Measurements from ENCODE around the gene LMF2.

The LMF2 gene

GRCh38 chr22:50459496-50460140, 47.9 kb downstream of the LMF2 start:
- POLR2A ChIA-PET: no interaction called here
- DNase-seq (ENCODE audit: extremely low spot score): no peak
- TF ChIP-seq CTCF (IDR thresholded peaks at IDR 0.05; ENCODE audit: control extremely low read depth, extremely low read depth, low read depth, missing control alignments): peak; percentile 5
- CTCF ChIA-PET: interaction anchor here (1.3 to 2.0 kb wide), 2 partner anchors 14 to 39 kb away, joined by 3 to 5 read pairs; no protein-coding TSS in a partner anchor

GRCh38 chr22:50459016-50459415, 48.5 kb downstream of the LMF2 start:
- POLR2A ChIA-PET: no interaction called here
- DNase-seq (ENCODE audit: extremely low spot score): no peak
- TF ChIP-seq CTCF (IDR thresholded peaks at IDR 0.05; ENCODE audit: control extremely low read depth, extremely low read depth, low read depth, missing control alignments): no peak
- CTCF ChIA-PET: interaction anchor here (1.3 to 2.0 kb wide), 2 partner anchors 14 to 40 kb away, joined by 3 to 5 read pairs; no protein-coding TSS in a partner anchor

- TF ChIP-seq CTCF (IDR thresholded peaks at IDR 0.05; ENCODE audit: control extremely low read depth, extremely low read depth, low read depth, missing control alignments): peak; percentile 25
- ChIA-PET POLR2A (no interaction called here), CTCF (interaction anchor here (0.9 to 1.3 kb wide), 2 partner anchors 9 to 17 kb away, joined by 3 read pairs; no protein-coding TSS in a partner anchor)
- no peak for DNase-seq (ENCODE audit: extremely low spot score)
These were observed 50.9 kb downstream of the LMF2 start for GRCh38 chr22:50456466-50457234.

- CTCF ChIA-PET: interaction anchor here (0.9 to 1.3 kb wide), 3 partner anchors 10 to 180 kb away, joined by 3 read pairs; no protein-coding TSS in a partner anchor
- no peak for TF ChIP-seq CTCF (IDR thresholded peaks at IDR 0.05; ENCODE audit: control extremely low read depth, extremely low read depth, low read depth, missing control alignments)
- POLR2A ChIA-PET: no interaction called here
These were observed 51.5 kb downstream of the LMF2 start for GRCh38 chr22:50456026-50456425.

GRCh38 chr22:50455201-50455600, 52.3 kb downstream of the LMF2 start:
- no peak for TF ChIP-seq CTCF (IDR thresholded peaks at IDR 0.05; ENCODE audit: control extremely low read depth, extremely low read depth, low read depth, missing control alignments)
- POLR2A ChIA-PET: no interaction called here
- CTCF ChIA-PET: interaction anchor here (1.0 to 2.0 kb wide), 4 partner anchors 11 to 179 kb away, joined by 3 to 6 read pairs (median 3); partner anchors contain the start of gene SYCE3
- DNase-seq (ENCODE audit: extremely low spot score): no peak

More at GRCh38 chr22:50456026-50456425, 51.5 kb downstream of the LMF2 start:
- no peak for DNase-seq (ENCODE audit: extremely low spot score)

- no peak for DNase-seq (ENCODE audit: extremely low spot score)
- TF ChIP-seq CTCF (IDR thresholded peaks at IDR 0.05; ENCODE audit: control extremely low read depth, extremely low read depth, low read depth, missing control alignments): no peak
- POLR2A ChIA-PET: no interaction called here
- CTCF ChIA-PET: interaction anchor here (1.4 to 2.0 kb wide), 2 partner anchors 12 to 108 kb away, joined by 3 to 6 read pairs; partner anchors contain the start of gene SYCE3
These were observed 52.9 kb downstream of the LMF2 start for GRCh38 chr22:50454556-50455075.
